Measurements from ENCODE around the gene RBPJL. TPM values are rescaled to one million over a fixed set of nuclear protein-coding genes. Genes with fewer than 3 reads are reported as not detected.

RBPJL gene
- total and polyA plus RNA-seq, 2 of the 13 experiments (the other 11 are each of a cell fraction or from before 2014, with no cell fraction given) = not detected

DNA sequence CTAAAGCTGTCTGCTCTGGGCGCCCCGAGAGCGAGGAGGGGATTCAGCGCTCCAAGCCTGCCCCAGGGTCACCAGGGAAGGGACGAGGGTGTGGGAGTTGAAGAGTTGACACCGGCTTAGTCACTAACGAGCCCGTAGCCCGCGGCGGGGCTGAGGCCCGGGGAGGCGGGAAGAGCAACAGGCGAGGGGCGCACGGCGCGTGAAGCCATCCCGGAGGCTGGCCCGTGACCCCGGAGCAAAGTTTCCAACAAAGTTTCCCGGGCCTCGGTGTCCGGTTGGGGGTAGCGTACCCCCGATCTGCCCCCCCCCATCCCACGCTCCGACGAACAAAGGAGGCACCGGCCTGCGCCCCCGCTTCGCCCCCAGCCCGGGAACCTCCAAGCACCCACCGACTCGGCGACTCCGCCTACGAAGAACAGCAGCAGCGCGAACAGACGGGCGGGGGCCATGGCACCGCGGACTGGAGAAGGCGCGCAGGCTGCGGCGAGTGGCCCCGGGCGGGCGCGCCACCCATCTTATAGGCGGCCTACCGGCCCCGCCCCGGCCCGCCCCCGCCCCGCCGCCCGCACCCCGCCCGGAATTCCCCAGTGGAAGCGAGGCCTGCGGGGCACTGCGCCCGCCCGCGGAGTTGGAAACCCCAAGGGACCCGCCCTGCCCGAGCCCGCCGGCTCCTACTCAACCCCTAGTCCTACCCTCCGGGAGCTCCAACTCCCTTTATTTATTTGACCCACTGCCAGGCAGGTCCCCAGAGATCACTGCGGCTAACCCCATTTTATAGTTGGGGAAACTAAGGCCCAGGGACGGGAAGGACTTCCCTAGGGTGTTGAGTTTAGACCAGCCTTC is 41.5 kb downstream of the RBPJL start, which contains the start of gene SDC4 (continued):
- no peak; the same call in 1 of the 2 replicates for TF ChIP-seq GTF2F1 (IDR thresholded peaks at IDR 0.05; ENCODE audit: low read length)
- TF ChIP-seq GABPA (IDR thresholded peaks at IDR 0.05; ENCODE audit: low read depth, low read length) = no peak
- TF ChIP-seq GABPA (CRISPR knock-in tag; IDR thresholded peaks at IDR 0.05; ENCODE audit: low read depth) = no peak
- peak; percentile 13; the same call in 1 of the 2 replicates for TF ChIP-seq NCOA2 (CRISPR knock-in tag; IDR thresholded peaks at IDR 0.05)
- no peak for TF ChIP-seq EZH2 (conservative IDR thresholded peaks at IDR 0.05; ENCODE audit: low read depth, low read length)
- no peak; the same call in 1 of the 2 replicates for TF ChIP-seq ZIK1 (CRISPR knock-in tag; IDR thresholded peaks at IDR 0.05; ENCODE audit: borderline replicate concordance, low read depth)
- TF ChIP-seq, protein P1, sequence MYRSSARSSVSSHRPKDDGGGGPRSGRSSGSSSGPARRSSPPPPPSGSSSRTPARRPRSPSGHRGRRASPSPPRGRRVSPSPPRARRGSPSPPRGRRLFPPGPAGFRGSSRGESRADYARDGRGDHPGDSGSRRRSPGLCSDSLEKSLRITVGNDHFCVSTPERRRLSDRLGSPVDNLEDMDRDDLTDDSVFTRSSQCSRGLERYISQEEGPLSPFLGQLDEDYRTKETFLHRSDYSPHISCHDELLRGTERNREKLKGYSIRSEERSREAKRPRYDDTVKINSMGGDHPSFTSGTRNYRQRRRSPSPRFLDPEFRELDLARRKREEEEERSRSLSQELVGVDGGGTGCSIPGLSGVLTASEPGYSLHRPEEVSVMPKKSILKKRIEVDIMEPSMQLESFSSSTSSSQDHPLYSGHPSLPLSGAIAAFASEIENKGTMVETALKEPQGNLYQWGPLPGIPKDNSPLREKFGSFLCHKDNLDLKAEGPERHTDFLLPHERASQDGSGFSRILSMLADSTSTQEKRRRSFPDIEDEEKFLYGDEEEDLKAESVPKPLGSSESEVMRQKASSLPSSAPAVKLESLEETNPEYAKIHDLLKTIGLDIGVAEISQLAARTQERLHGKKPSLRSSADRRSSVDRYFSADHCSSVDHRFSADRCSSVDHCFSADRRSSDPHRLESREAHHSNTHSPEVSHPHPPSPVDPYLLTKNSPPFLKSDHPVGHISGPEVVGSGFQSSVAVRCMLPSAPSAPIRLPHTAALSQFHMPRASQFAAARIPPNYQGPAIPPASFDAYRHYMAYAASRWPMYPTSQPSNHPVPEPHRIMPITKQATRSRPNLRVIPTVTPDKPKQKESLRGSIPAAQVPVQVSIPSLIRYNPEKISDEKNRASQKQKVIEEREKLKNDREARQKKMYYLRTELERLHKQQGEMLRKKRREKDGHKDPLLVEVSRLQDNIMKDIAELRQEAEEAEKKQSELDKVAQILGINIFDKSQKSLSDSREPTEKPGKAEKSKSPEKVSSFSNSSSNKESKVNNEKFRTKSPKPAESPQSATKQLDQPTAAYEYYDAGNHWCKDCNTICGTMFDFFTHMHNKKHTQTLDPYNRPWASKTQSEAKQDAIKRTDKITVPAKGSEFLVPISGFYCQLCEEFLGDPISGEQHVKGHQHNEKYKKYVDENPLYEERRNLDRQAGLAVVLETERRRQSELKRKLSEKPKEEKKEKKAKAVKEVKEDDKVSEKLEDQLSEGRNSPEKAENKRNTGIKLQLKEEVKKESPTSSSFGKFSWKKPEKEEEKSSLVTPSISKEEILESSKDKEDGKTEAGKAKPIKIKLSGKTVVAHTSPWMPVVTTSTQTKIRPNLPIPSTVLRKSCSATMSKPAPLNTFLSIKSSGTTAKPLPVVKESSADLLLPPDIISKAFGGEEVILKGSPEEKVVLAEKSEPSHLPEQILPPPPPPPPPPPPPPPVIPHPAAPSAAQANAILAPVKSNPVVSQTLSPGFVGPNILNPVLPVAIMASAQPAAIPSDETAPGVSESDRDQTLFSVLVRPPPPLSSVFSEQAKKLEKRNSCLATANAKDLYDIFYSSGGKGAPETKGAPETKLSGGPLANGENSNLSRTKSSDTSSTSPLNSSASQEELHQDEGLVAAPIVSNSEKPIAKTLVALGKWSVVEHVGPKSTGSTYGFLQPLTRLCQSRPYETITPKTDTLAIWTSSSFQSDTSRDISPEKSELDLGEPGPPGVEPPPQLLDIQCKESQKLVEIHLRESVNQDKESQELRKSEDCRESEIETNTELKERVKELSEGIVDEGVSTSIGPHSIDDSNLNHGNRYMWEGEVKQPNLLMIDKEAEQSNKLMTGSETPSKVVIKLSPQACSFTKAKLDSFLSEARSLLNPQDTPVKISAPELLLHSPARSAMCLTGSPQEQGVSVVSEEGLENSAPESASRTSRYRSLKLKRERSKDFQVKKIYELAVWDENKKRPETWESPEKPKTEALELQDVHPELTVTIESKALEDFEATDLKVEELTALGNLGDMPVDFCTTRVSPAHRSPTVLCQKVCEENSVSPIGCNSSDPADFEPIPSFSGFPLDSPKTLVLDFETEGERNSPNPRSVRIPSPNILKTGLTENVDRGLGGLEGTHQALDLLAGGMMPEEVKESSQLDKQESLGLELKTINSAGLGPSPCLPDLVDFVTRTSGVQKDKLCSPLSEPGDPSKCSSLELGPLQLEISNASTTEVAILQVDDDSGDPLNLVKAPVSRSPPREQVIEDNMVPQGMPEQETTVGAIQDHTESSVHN (CRISPR knock-in tag; IDR thresholded peaks at IDR 0.05) = no peak
- no peak for TF ChIP-seq KLF9 (CRISPR knock-in tag; IDR thresholded peaks at IDR 0.05; ENCODE audit: low read depth)
- TF ChIP-seq ZNF367 (CRISPR knock-in tag; IDR thresholded peaks at IDR 0.05; ENCODE audit: borderline replicate concordance) = peak; percentile 83; the same call in 1 of the 2 replicates
- no peak for TF ChIP-seq U2AF2 (IDR thresholded peaks at IDR 0.05; ENCODE audit: low read depth, low read length)
- TF ChIP-seq, protein P2, sequence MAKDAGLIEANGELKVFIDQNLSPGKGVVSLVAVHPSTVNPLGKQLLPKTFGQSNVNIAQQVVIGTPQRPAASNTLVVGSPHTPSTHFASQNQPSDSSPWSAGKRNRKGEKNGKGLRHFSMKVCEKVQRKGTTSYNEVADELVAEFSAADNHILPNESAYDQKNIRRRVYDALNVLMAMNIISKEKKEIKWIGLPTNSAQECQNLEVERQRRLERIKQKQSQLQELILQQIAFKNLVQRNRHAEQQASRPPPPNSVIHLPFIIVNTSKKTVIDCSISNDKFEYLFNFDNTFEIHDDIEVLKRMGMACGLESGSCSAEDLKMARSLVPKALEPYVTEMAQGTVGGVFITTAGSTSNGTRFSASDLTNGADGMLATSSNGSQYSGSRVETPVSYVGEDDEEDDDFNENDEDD (CRISPR knock-in tag; IDR thresholded peaks at IDR 0.05; ENCODE audit: borderline replicate concordance) = peak; percentile 74; the same call in 1 of the 2 replicates
- no peak for TF ChIP-seq ZNF260 (CRISPR knock-in tag; IDR thresholded peaks at IDR 0.05; ENCODE audit: borderline replicate concordance, low read depth)
- peak; percentile 71; the same call in 1 of the 2 replicates for TF ChIP-seq ZBTB7A (CRISPR knock-in tag; IDR thresholded peaks at IDR 0.05)
- TF ChIP-seq, protein P3, sequence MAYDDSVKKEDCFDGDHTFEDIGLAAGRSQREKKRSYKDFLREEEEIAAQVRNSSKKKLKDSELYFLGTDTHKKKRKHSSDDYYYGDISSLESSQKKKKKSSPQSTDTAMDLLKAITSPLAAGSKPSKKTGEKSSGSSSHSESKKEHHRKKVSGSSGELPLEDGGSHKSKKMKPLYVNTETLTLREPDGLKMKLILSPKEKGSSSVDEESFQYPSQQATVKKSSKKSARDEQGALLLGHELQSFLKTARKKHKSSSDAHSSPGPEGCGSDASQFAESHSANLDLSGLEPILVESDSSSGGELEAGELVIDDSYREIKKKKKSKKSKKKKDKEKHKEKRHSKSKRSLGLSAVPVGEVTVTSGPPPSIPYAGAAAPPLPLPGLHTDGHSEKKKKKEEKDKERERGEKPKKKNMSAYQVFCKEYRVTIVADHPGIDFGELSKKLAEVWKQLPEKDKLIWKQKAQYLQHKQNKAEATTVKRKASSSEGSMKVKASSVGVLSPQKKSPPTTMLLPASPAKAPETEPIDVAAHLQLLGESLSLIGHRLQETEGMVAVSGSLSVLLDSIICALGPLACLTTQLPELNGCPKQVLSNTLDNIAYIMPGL (CRISPR knock-in tag; IDR thresholded peaks at IDR 0.05; ENCODE audit: borderline replicate concordance in 1 of 2, low read depth in 1 of 2) = peak in 1 of 2 experiments; percentile 62; a peak in 1 of 4 replicates
- TF ChIP-seq, protein P4, sequence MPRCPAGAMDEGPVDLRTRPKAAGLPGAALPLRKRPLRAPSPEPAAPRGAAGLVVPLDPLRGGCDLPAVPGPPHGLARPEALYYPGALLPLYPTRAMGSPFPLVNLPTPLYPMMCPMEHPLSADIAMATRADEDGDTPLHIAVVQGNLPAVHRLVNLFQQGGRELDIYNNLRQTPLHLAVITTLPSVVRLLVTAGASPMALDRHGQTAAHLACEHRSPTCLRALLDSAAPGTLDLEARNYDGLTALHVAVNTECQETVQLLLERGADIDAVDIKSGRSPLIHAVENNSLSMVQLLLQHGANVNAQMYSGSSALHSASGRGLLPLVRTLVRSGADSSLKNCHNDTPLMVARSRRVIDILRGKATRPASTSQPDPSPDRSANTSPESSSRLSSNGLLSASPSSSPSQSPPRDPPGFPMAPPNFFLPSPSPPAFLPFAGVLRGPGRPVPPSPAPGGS (CRISPR knock-in tag; IDR thresholded peaks at IDR 0.05) = peak; percentile 66; the same call in 1 of the 2 replicates
- no peak for TF ChIP-seq ZNF136 (CRISPR knock-in tag; IDR thresholded peaks at IDR 0.05; ENCODE audit: low read depth)

All from HepG2 (cell line).